ENCODE data around the gene EVC.

Gene EVC

GRCh38 chr4:5735463-5735862 is 24.5 kb downstream of the EVC start:
- no peak for DNase-seq

GRCh38 chr4:5738061-5738460 is 27.1 kb downstream of the EVC start:
- DNase-seq = no peak

- DNase-seq = no peak
Measured at GRCh38 chr4:5742388-5742787, 31.4 kb downstream of the EVC start.

GRCh38 chr4:5742968-5743367 is 32.0 kb downstream of the EVC start:
- no peak for DNase-seq

GRCh38 chr4:5746250-5746649 is 35.2 kb downstream of the EVC start:
- DNase-seq = no peak

GRCh38 chr4:5746829-5747737 is 36.1 kb downstream of the EVC start:
- DNase-seq = no peak

- no peak for DNase-seq
Measured at GRCh38 chr4:5747738-5748375, 36.9 kb downstream of the EVC start.

- DNase-seq = no peak
Measured at GRCh38 chr4:5749568-5749967, 38.6 kb downstream of the EVC start.

GRCh38 chr4:5750052-5750945 is 39.3 kb downstream of the EVC start:
- no peak for DNase-seq

GRCh38 chr4:5750946-5751665 is 40.1 kb downstream of the EVC start:
- DNase-seq = no peak

GRCh38 chr4:5751666-5752375 is 40.8 kb downstream of the EVC start:
- no peak for DNase-seq

GRCh38 chr4:5752376-5753184 is 41.6 kb downstream of the EVC start:
- DNase-seq = no peak

- DNase-seq = no peak
Measured at GRCh38 chr4:5753366-5753765, 42.4 kb downstream of the EVC start.

GRCh38 chr4:5753766-5754528 is 42.9 kb downstream of the EVC start:
- no peak for DNase-seq

- DNase-seq = no peak
Measured at GRCh38 chr4:5754529-5754881, 43.5 kb downstream of the EVC start.

- DNase-seq = no peak
Measured at GRCh38 chr4:5755161-5755560, 44.2 kb downstream of the EVC start.

GRCh38 chr4:5755679-5756078 is 44.7 kb downstream of the EVC start:
- DNase-seq = no peak

- no peak for DNase-seq
Measured at GRCh38 chr4:5756271-5756670, 45.3 kb downstream of the EVC start.

- no peak for DNase-seq
Measured at GRCh38 chr4:5757091-5757490, 46.1 kb downstream of the EVC start.

- no peak for DNase-seq
Measured at GRCh38 chr4:5757536-5757935, 46.5 kb downstream of the EVC start.
